Fibroblast of mammary gland (primary cell): Measurements from ENCODE around the gene RIC3.

Experiments used
- DNase-seq: peaks from one replicate; pipeline ENCODE4 v3.0.0-alpha.2; 2010; ENCODE audit warnings: low read depth
- H3K4me3 ChIP-seq: 2 replicates; pipeline ENCODE4 v1.5.1; 2011; ENCODE audit warnings: low read depth, mild to moderate bottlenecking, low read length, moderate library complexity; ENCODE audit not compliant: control insufficient read depth
- TF ChIP-seq, protein P1 (sequence below): conservative IDR thresholded peaks from 2 replicates; pipeline ENCODE4 v1.5.1; 2011; ENCODE audit warnings: low read depth, low read length, inconsistent platforms; ENCODE audit not compliant: control insufficient read depth, insufficient read depth

Gene RIC3

DNA sequence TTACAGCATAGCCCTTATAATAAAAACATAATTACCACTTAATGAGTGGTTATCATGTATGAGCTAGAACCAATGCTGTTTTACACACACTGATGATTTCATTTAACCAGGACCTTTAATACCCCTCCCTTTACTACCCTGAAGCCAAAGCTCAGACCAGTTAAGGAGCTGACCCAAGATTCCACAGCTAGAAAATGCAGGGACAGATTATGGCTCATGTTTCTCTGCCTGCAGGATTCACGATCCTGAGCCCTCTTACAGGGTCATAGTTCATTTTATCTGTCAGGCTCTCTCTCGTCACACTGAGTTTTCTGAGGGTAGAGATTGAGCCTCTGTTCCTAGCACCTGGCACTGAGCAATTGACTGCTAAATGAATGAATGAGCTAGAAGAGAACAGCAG, 60.4 kb downstream of the RIC3 start:
- DNase-seq = no peak
- no peak overlapping the region for H3K4me3 ChIP-seq
- TF ChIP-seq, protein P1, sequence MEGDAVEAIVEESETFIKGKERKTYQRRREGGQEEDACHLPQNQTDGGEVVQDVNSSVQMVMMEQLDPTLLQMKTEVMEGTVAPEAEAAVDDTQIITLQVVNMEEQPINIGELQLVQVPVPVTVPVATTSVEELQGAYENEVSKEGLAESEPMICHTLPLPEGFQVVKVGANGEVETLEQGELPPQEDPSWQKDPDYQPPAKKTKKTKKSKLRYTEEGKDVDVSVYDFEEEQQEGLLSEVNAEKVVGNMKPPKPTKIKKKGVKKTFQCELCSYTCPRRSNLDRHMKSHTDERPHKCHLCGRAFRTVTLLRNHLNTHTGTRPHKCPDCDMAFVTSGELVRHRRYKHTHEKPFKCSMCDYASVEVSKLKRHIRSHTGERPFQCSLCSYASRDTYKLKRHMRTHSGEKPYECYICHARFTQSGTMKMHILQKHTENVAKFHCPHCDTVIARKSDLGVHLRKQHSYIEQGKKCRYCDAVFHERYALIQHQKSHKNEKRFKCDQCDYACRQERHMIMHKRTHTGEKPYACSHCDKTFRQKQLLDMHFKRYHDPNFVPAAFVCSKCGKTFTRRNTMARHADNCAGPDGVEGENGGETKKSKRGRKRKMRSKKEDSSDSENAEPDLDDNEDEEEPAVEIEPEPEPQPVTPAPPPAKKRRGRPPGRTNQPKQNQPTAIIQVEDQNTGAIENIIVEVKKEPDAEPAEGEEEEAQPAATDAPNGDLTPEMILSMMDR = no peak

DNA sequence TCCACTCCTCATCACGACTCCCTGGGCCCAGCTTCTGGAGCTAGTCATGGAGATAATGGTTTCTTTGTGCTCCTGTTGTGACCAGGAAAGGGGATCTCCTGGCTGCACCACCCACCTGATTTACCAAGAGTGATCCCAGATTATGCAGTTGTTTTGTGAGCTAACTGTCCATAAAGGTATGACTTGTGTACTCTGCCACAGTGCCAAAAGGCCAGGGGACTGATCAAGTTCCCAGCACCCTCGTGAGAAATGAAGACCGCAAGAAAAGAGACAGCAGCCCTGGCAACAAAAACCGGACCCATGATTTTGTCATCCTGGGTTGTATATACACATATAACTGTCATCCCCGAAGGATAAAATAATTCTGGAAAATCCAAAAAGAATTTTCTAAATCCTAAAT, 61.2 kb downstream of the RIC3 start:
- no peak for DNase-seq
- no peak overlapping the region for H3K4me3 ChIP-seq
- TF ChIP-seq, protein P1 = no peak

DNA sequence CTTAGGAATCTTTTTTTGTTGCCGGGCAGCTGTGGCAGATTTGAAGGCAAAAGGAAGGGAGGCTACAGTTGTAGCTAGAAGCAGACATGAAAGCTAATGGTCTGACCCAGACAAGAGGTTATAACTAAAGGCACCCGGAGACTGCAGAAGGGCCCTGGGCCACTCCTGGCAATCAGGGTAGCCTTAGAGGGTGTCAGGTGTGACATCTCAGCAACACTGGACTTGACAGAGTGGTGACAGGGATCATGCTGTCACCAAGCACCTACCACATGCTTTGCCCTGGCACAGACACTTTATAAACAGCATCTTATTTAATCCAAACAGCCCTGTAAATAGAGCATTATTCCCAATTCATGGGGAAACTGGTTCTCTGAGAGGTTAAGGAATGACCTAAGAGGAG, 62.1 kb downstream of the RIC3 start:
- TF ChIP-seq, protein P1 = no peak
- DNase-seq = no peak
- no peak overlapping the region for H3K4me3 ChIP-seq

DNA sequence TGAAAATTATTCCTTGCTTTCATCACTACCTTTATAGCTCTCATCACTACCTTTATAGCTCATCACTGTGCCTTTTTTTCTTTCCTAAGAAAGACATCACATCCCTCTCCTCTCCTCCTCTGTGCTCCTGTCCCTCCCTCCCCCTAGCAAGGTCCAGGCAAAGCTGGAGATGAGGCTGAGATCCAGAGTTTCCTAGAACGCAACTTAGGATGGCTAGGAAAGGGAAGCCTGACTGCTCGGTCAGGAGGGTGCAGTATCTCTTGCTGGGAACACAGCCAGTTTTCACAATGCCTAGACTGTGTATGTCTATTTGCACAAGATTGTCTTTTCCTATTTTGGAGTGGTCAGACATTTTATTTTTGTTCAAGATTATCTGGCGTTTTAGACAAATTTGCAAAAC, 63.2 kb downstream of the RIC3 start:
- no peak overlapping the region for H3K4me3 ChIP-seq
- TF ChIP-seq, protein P1 = no peak
- no peak for DNase-seq

DNA sequence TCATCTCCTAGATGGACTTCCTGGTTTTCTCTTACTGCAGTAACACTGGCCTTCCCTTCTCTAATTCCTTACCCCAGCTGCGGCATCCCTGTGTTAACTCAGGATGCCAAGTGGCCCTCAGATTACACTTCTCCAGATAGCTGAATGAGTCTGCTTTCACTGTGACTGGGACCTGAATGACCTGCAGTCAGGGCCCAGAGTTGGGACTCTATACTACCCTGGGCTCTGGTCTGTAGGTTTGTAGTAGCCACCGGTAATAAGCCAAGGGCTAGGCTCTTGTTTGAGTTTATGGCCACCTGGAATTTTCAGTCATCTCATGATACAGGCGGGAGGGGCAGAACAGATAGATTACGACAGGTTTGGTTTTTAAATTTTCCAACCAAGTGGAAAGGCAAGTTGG, 63.7 kb downstream of the RIC3 start:
- DNase-seq = no peak
- TF ChIP-seq, protein P1 = no peak
- H3K4me3 ChIP-seq = no peak overlapping the region

DNA sequence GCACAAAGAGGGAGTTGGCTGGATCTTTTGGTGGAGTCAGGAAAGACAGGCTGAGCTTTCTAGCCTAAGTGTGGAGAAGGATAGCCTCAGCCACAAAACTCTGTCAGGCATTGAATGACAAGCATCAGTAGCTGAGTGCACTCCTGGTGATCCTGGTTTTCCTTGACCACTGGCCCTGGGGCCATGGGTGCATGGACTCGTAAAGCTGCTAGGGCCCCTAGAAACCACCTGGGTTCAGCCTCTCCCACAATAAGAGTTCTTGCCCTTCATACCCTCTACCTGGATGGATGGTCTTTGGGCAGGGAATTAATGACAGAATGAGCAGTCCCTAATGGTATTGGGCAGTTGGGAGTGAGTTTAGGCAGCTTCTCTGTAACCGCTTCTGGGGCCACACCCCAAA, 64.9 kb downstream of the RIC3 start:
- no peak overlapping the region for H3K4me3 ChIP-seq
- no peak for DNase-seq
- TF ChIP-seq, protein P1 = no peak

DNA sequence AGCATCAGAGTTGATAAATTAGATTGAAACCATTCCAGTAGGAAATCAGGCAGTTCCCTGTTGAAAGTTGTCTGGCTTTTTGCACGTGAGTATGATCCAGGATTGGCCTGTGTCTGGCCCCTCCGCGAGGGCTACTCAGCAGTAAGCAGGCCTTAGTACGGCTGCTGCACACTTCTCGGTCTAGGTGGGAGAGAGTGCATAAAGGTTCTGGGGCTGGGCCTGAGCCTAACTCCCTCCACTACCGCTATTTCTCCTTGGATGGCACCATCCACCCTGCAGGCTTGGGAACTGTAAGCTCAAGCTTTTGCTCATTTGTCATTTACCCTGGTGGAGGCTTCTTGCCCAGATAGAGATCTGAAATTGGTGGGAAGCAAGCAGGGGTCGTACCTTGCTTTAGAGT, 65.9 kb downstream of the RIC3 start:
- H3K4me3 ChIP-seq = no peak overlapping the region
- DNase-seq = no peak
- TF ChIP-seq, protein P1 = no peak
